IgD-negative memory B cell (primary cell): ENCODE measurements around the gene ALG14. TPM values are rescaled to one million over a fixed set of nuclear protein-coding genes. Genes with fewer than 3 reads are reported as not detected.

Experiments
- H3K27ac Mint-ChIP-seq, 3 donors: one replicate each; pipeline ENCODE4 v1.8.0; 2020 to 2022; ENCODE audit warnings: mild to moderate bottlenecking in 3 of 3, mixed read lengths in 3 of 3, moderate library complexity in 1 of 3
- H3K27me3 Mint-ChIP-seq: one replicate; pipeline ENCODE4 v1.8.0; 2021; ENCODE audit warnings: mixed read lengths
- H3K36me3 Mint-ChIP-seq: one replicate; pipeline ENCODE4 v1.8.0; 2020; ENCODE audit warnings: mild to moderate bottlenecking, mixed read lengths
- H3K4me1 Mint-ChIP-seq, 3 donors: one replicate each; pipeline ENCODE4 v1.8.0; 2020 to 2022; ENCODE audit warnings: mixed read lengths in 3 of 3, mild to moderate bottlenecking in 1 of 3
- H3K4me3 Mint-ChIP-seq, 4 donors: one replicate each; pipeline ENCODE4 v1.8.0; 2020 to 2022; ENCODE audit warnings: mild to moderate bottlenecking in 4 of 4, mixed read lengths in 4 of 4, moderate library complexity in 3 of 4
- H3K9me3 Mint-ChIP-seq, 3 donors: one replicate each; pipeline ENCODE4 v1.8.0; 2020 to 2021; ENCODE audit warnings: mixed read lengths in 3 of 3, mild to moderate bottlenecking in 1 of 3
- polyA plus RNA-seq: library from polyadenylated mRNA; unstranded; fragments of 300-500 nt; fragmentation: Illumina TruSeq; gene quantifications from one replicate; pipeline ENCODE4 v1.2.3, GENCODE V29; 2021

Gene ALG14
- polyA plus RNA-seq, 1 donor from 2014 or later = 3.5 TPM

DNA sequence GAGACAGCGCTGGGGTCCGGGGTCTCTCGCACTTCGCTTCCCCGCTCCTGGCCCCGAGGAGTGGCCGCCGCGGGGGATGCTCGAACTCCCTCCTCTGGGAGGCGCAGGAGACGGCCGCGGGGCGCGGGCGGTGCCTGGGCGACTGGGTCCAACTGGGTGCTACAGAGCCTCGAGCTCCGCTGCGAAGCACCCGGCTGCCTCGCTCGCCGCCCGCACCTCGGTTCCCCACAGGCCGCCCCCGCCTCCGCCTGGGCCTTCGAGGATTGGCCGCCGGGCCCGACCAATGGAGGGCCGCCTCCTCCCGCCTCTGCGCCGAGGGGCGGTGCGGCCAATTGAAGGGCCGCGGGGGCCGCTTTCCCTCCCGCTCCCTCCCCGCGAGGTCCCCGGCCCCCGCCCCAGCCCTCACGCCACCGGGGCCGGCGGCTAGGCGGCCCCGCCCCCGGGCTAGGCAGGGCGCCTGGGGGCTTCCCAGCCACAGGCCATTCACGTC is 145.8 kb downstream of the ALG14 start, which contains the start of gene CNN3:
TSS of gene CNN3 (minus strand) at position 196 of the 490 bp plus-strand sequence. CDS start 216 bp downstream, outside the sequence.
- H3K27ac Mint-ChIP-seq = peak within 1 kb of the TSS; percentile 71 to 89 (median 76)
- H3K36me3 Mint-ChIP-seq = peaks cover 2% of the 10 kb centered on the region
- no peaks in the 10 kb centered on the region for H3K9me3 Mint-ChIP-seq
- H3K4me1 Mint-ChIP-seq = peaks cover 13 to 24% (median 20%) of the 10 kb centered on the region in 3 donors
- H3K4me3 Mint-ChIP-seq = peak within 1 kb of the TSS; percentile 85 to 96 (median 94)
- peaks cover 33% of the 10 kb centered on the region for H3K27me3 Mint-ChIP-seq

DNA sequence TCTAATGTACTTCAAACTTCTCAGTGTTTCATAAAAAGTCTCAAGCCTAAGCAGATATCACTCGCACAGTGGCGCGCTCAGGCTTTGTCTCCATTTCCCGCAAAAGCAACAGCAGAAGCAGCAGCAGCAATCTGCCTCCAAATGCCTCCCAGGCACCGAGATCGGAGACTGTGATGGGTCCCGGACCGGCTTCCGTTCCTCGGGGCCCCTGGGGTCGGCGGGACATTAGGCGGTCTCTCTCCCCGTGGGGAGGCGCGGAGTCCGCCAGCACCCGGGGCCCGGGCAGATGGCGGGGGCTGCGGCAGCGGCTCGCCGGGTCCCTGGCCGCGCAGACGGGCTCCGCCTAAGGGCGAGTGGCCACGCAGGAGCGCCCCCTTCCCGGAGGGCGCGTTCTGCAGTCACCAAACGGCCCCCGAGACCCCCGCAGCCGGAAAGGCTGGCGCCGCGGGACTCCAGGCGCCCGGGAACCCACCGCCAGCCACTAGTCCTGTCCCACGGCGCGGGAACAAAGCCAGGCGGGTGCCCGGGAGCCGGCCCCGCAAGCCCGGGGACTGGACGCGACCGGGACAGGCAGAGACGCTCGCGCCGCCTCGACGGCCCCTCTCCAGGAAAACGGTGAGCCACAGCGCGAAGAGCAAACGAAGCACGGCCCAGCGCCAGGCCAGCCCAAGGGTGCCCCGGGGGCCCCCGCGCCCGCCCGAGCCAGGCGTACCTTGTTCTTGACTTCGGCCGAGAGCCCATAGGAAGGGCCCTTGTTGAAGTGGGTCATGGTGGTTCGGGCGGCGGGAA is 146.4 kb downstream of the ALG14 start:
- H3K36me3 Mint-ChIP-seq = peaks cover 2% of the 10 kb centered on the region
- H3K27ac Mint-ChIP-seq = peak overlapping the region in 2 of 3 donors; percentile 76 to 89
- peak overlapping the region; percentile 83 to 96 (median 90) for H3K4me3 Mint-ChIP-seq
- H3K9me3 Mint-ChIP-seq = no peaks in the 10 kb centered on the region
- peaks cover 33% of the 10 kb centered on the region for H3K27me3 Mint-ChIP-seq
- peaks cover 13 to 24% (median 20%) of the 10 kb centered on the region in 3 donors for H3K4me1 Mint-ChIP-seq

- Mint-ChIP-seq H3K4me3 (peak overlapping the region; percentile 83 to 96 (median 90)), H3K9me3 (no peaks in the 10 kb centered on the region), H3K36me3 (peaks cover 2% of the 10 kb centered on the region), H3K4me1 (peaks cover 13 to 24% (median 20%) of the 10 kb centered on the region in 3 donors), H3K27ac (peak overlapping the region in 2 of 3 donors; percentile 76 to 89), H3K27me3 (peaks cover 33% of the 10 kb centered on the region)
These were observed 147.1 kb downstream of the ALG14 start for GRCh38 chr1:94925561-94926125.

DNA sequence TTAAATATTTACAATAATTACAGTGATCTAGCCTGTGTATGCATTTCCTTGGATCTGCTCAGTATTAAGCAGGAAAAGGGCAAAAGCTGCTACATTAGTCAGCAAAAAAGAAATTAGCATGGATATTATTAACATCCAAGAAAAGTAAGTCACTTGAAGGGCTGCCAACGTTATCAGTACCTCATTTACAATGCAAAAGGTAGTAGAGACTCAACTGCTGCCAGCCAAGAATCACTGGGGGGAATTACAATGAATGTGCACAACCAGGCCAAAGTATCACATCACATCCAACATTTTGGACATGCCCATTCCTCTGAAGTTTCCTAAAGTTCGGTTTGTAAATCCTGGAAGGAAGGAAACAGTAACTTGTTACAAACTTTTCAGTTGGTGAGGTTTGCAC is 147.7 kb downstream of the ALG14 start:
- Mint-ChIP-seq H3K4me3 (peak overlapping the region in 2 of 4 donors; percentile 11 to 83), H3K9me3 (no peaks in the 10 kb centered on the region)

More for the DNA sequence above, 147.7 kb downstream of the ALG14 start:
- peaks cover 13 to 24% (median 20%) of the 10 kb centered on the region in 3 donors for H3K4me1 Mint-ChIP-seq
- peaks cover 33% of the 10 kb centered on the region for H3K27me3 Mint-ChIP-seq
- H3K27ac Mint-ChIP-seq = no peak overlapping the region
- H3K36me3 Mint-ChIP-seq = peaks cover 2% of the 10 kb centered on the region

Other genes with a start within 250 kb of the ALG14 start
- gene CNN3, start 145.8 kb downstream of the ALG14 start, polyA plus RNA-seq = 4.2 TPM
- 3.1 TPM for gene TLCD4, start 44.4 kb upstream of the ALG14 start, polyA plus RNA-seq
- gene RWDD3, start 161.3 kb upstream of the ALG14 start, polyA plus RNA-seq = 44.3 TPM